PFSK-1 (cell line): ENCODE measurements around the gene ARL4D.

ENCODE experiments used
- FOXP2 ChIP-seq: optimal IDR thresholded peaks from 2 replicates; pipeline ENCODE3; 2011; ENCODE audit warnings: borderline replicate concordance, control low read depth, inconsistent platforms; ENCODE audit not compliant: insufficient read depth; ENCODE audit errors: extremely low read length, extremely low read depth
- POLR2AphosphoS5 ChIP-seq: IDR thresholded peaks from 2 replicates; pipeline ENCODE4 v1.6.1; 2012; ENCODE audit warnings: low read depth, mild to moderate bottlenecking, control low read depth, low read length, moderate library complexity
- SIN3A ChIP-seq: IDR thresholded peaks from 2 replicates; pipeline ENCODE4 v1.6.1; 2012; ENCODE audit warnings: mild to moderate bottlenecking, low read length, moderate library complexity, borderline replicate concordance; ENCODE audit not compliant: insufficient read depth
- TAF1 ChIP-seq: IDR thresholded peaks from 2 replicates; pipeline ENCODE4 v1.6.1; 2012; ENCODE audit warnings: low read length, control low read depth, borderline replicate concordance; ENCODE audit not compliant: insufficient read depth
- TF ChIP-seq, protein P1 (sequence below), 2 experiments: IDR thresholded peaks; 2 replicates each; pipeline versions ENCODE4 v1.6.1 to v1.8.0; 2011 to 2012; ENCODE audit warnings: low read depth in 2 of 2, low read length in 2 of 2, control low read depth in 1 of 2, inconsistent platforms in 1 of 2, mild to moderate bottlenecking in 1 of 2, moderate library complexity in 1 of 2; ENCODE audit not compliant: insufficient read depth in 1 of 2

Gene ARL4D

DNA sequence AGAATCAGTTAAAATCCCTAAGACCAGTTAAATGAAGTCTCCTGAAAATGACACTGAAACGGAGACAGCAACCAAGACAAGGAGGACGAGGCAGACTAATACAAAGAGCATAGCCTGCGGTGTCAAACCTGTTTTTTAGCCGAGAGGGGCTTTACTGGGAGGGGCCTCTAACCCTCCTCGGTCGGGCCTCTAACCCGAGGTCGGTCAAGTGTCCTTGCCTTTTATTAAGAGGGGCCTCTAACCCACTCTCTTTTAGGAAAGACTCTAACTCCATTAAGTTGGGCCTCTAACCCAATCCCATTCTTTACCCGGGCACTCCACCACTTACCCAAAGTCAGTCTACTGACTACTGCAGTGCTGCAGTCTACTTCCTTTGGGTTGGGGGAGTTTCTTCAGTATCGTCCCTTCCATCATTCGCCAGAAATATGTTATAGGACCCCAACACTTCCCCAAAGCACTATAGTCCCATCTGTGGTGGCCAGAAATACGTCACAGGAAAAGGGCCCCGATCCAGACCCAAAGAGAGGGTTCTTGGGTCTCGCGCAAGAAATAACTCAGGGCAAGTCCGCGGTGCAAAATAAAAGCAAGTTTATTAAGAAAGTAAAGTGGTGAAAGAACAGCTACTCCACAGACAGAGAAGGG lies 39.2 kb upstream of the ARL4D start:
- TF ChIP-seq, protein P1, sequence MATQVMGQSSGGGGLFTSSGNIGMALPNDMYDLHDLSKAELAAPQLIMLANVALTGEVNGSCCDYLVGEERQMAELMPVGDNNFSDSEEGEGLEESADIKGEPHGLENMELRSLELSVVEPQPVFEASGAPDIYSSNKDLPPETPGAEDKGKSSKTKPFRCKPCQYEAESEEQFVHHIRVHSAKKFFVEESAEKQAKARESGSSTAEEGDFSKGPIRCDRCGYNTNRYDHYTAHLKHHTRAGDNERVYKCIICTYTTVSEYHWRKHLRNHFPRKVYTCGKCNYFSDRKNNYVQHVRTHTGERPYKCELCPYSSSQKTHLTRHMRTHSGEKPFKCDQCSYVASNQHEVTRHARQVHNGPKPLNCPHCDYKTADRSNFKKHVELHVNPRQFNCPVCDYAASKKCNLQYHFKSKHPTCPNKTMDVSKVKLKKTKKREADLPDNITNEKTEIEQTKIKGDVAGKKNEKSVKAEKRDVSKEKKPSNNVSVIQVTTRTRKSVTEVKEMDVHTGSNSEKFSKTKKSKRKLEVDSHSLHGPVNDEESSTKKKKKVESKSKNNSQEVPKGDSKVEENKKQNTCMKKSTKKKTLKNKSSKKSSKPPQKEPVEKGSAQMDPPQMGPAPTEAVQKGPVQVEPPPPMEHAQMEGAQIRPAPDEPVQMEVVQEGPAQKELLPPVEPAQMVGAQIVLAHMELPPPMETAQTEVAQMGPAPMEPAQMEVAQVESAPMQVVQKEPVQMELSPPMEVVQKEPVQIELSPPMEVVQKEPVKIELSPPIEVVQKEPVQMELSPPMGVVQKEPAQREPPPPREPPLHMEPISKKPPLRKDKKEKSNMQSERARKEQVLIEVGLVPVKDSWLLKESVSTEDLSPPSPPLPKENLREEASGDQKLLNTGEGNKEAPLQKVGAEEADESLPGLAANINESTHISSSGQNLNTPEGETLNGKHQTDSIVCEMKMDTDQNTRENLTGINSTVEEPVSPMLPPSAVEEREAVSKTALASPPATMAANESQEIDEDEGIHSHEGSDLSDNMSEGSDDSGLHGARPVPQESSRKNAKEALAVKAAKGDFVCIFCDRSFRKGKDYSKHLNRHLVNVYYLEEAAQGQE (IDR thresholded peaks at IDR 0.05; ENCODE audit: insufficient read depth in 1 of 2, low read depth in 2 of 2, low read length in 2 of 2), result no peak
- TF ChIP-seq SIN3A (no peak), POLR2AphosphoS5 (no peak), TAF1 (no peak), FOXP2 (no peak)

DNA sequence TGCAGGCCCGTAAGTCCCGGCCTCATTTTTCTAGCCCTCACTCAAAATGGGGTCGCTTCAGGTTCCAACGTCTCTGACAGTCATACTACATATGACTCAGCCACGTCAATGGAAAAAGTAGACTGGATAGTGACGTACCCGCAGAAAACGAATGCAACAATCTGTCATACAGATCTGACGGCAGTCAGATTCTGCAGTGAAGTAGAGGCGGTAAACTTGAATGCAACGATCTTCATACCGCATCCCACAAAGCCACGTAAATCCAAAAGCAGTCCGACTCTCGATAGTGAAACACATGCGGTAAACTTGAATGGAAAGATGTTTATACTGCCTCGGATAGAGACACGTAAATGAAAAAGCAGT lies 38.4 kb upstream of the ARL4D start:
- TF ChIP-seq POLR2AphosphoS5 (no peak), TAF1 (no peak), FOXP2 (no peak), SIN3A (no peak)
- TF ChIP-seq, protein P1 (IDR thresholded peaks at IDR 0.05; ENCODE audit: insufficient read depth in 1 of 2, low read depth in 2 of 2, low read length in 2 of 2), result no peak

- peak; percentile 86; the same call in 1 of the 2 replicates for TF ChIP-seq TAF1
- peak; percentile 97 for TF ChIP-seq SIN3A
- TF ChIP-seq, protein P1 (IDR thresholded peaks at IDR 0.05; ENCODE audit: insufficient read depth in 1 of 2, low read depth in 2 of 2, low read length in 2 of 2), result peak in 1 of 2 experiments; percentile 60; a peak in 3 of 4 replicates
- peak; percentile 100 for TF ChIP-seq POLR2AphosphoS5
- TF ChIP-seq FOXP2, result peak; percentile 52
Observed at GRCh38 chr17:43360739-43361505, 37.9 kb upstream of the ARL4D start.

DNA sequence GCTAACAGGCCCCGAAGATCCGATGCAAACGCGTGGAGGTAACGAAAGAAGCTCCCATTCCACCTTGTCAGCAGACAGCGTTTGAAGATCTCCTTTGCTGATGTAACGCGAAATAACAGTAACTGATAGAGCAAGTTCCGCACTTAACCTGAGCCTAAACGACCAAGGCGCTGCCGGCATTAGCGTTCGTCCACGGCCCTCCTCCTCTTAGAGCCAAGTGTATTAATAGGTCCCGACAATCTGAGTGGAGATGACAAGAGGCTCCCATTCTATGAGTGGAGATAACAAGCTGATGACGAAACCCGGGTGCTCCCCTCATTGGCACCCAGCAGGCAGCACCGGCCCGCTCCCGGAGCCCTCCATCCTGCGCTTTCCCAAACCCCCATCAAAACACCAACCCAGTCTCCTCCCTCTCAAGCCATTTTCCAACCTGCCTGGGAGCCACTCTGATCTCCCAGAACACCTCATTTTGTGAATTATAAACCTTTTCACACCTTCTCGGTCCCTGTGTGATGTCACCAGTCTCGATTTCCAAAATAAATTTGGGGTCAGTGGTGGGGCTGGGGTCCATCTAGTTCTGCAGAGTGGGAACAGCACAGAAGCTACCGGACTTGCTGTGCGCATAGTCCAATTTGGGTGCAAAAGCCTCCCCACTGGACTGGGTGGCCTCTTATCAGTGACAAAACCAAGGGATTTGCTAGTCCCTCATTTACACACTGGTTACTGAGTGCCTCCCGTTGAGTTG lies 35.4 kb upstream of the ARL4D start:
- no peak for TF ChIP-seq FOXP2
- TF ChIP-seq, protein P1 (IDR thresholded peaks at IDR 0.05; ENCODE audit: insufficient read depth in 1 of 2, low read depth in 2 of 2, low read length in 2 of 2), result no peak
- no peak for TF ChIP-seq SIN3A
- no peak for TF ChIP-seq TAF1
- TF ChIP-seq POLR2AphosphoS5, result no peak
